DMS 273 (cell line): ENCODE measurements around the gene TMEM108.

Experiments used
- DNase-seq: peaks from one replicate; lab custom pipeline; 2025; ENCODE audit not compliant: unreplicated experiment; lab: John Stamatoyannopoulos, UW

The TMEM108 gene

DNA sequence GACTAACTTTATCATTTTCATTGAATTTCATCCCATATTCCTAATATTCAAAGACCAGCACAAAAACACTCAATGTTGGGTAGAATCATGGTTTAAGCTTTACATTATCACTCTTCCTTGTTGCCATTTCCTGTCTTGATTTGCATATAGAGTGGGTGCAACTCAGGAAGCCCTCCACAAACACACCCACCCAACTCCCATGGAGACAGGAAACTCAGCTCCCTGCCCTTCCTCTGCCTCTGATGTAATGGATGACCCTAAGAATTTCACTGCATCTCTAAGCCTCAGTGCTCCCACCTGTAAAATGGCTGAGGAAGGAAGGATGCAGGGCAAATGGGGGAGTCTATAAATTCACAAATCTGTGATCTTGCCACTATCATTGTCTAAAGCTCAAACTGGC, 263.5 kb downstream of the TMEM108 start:
- DNase-seq: no peak

DNA sequence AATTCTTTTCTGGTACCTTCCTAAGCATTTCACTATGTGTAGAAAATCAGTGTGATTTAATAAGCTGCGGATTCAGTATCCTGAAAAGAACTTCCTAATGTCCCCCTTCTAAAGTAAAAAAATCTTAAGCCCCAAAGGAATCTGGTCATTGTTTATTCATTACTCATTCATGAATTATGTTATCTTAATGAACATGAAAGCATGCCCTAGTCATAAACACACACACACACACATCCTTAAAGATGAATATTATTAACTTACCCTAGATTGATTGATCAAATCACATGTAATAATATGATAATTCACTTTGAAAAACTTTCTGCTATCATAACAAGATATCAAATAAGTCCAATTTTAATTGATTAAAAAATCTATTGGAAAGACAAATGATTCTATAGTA, 265.2 kb downstream of the TMEM108 start:
- DNase-seq: no peak

DNA sequence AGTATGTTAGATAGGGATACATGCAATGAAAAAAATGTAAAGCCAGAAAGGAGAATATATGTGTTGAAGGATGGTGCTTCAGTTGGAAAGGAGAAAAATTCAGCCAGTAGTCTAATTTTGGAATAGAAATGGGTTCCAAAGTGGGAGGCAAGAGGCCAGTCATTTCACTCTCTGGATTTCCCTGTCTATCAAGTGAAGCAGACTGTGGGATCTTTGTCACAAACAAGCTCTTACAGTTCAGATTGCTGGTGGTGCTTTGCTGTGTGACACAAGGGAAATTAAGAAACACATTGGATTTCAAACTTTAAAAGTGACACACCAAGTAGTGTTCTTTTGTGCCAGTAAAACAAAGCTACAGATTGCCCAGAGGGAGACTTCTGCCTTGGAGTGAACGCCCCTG, 279.7 kb downstream of the TMEM108 start:
- DNase-seq: no peak

DNA sequence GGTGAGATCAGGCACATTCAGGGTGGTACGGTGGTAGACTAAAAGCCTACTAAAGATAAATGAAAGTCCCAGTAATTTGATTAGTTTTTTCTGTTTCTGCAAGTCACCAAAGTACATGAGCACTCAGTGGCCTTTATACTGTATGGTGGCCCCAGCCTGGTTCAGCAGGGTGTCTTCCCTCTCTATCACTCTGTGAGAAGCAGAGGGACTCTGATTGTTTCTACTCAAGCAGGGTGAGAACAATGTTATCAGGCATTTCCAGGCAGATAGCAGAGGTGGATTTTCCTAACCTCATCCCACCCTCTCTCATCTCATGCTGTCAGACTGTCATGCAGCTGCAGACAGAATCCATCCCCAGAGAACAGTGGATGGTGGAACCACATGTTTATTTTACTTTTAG, 290.2 kb downstream of the TMEM108 start:
- DNase-seq: no peak

DNA sequence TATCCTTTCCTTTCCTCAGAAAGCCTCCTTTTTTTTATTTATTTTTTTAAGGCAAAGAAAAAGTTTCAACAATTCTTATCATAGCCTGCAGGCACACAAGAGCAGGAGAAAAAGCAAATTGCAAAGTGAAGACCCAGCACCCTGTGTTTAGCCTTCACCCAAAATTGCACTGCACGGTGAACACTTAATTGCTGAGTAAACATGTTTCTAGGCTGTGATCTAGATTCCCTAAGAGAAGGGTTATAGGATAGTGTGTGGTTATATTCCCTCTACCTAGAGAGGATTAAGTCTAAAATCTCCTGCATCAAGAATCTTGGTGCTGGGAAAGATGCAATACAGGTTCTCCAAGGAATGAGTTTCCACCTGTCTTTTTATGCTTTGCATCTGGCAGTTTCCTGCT, 291.4 kb downstream of the TMEM108 start:
- no peak for DNase-seq

DNA sequence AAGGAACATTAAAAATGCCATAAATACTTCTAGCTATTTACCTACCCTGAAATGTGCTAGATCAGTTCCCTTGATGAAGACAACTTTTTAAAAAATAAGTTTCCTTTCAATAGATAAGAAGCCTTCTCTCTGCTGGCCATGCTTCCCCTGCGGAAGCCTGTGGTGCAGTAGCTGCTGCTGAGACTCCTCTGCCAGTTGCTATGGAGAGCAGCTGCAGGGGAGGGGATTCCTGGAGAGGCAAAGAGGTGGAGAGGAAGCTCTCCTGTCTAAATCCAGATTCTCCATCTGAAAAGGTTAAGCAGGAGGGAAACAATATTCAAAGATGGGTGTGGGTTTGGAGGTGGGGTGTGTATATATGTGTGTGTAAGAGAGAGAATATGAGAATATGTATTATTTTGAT, 291.9 kb downstream of the TMEM108 start:
- peak; percentile 82 for DNase-seq

DNA sequence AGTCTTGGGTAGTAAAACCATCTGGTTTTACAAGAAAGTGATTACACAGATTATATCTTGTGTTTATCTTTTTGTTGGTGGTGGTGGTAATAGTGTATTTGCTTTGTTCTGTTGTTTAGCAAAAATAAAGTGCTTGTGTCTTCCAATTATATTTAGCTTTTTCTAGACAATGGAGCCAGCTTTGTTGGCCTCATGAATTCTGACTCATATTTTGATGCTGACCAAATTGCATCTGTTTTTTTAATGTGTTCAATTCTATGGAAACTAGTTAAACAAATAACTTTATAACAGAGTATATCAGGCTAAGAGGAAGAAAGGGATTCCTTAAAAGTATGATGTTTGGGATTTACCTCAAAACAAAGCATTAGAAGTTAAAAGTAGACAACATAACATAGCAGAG, 292.3 kb downstream of the TMEM108 start:
- DNase-seq: no peak

DNA sequence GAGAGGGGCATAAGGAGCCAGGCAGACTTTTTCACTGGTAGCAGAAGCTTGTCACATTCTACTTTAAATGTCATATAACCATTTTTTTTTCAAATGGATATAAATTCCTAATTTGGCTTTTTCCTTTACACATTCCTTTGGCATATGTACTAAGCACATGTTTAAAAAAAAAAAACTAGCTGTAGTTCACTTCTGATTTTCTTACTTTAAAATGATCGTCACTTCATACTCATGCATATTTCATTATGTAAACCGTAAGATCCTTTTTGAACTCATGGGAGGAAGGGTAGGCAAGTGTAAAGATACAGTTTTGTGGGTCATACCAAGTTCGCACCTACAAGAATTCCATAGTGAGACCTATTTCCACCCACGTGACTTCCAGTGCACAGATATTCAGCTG, 316.5 kb downstream of the TMEM108 start:
- DNase-seq: no peak

DNA sequence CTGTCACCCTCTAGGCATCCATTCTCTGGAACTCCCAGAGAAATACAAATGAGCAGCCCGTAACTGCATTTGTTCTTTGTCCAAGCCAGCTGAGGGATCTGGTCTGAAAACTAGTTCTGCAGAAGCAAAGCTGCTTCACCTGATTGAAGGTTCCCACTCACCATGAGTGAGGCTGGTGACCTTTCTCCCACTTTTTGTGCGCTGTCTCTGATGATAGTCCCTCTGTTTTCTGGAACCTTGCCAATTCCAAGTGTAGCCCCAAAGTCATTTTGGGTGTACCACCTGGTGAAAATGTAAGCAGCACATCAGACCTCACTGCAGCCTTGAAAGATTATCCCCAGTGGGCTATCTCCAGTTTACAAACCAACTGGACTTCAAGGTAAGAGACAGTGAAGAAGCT, 322.3 kb downstream of the TMEM108 start:
- no peak for DNase-seq

DNA sequence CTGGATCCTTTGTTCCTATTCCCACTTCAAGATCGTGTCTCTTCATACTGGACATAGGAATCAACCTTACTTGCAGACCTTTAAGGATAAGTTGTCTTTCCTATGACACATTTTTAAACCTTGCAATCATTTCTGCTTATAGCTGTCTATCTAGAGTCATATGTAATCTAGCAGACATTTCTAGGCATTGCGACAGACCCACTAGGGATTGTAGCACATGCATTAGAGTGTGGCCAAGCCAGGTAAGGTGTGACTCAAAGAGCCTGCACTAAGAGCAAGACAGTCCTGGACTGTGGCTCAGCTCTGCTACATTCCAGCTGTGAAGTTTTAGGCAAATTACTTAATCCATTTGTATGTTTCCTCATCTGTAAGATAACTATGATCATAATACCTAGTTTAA, 322.8 kb downstream of the TMEM108 start:
- DNase-seq: no peak

DNA sequence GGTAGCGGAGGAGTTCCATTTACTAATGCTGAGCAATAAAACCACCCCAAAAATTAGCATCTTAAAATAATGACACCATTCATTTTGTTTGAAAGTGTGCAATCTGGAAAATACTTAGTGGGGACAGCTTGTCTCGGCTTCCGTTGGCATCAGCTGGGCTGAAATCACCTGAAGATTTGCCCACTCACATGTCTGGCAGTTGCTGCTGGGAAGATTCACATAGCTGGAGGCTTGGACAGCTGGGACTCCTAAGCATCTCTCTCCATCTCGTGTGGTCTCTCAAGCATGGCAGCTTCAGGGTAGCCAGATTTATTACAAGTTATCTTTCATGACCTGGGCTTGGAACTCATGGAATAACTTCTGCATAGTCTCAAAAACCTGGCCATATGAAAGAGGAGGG, 323.2 kb downstream of the TMEM108 start:
- DNase-seq: no peak

DNA sequence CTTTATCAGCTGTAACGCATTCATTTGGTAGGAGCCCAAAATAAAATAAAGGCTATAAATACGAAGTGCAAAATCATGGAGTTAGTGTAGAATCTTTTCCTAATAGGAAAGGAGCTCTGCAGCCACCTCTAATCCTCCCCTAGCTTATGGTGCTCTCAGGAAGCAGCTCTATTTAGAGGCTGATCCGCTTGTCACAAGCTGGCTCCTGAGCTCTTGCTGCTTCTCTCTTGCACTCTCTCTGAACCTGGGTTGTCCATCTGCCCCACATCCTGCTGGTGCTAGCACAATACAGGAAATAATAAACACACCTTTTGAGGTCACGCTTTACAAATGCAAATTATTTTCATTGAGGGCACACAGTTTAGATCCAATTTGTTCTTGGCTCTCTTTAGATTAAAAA, 324.3 kb downstream of the TMEM108 start:
- no peak for DNase-seq

DNA sequence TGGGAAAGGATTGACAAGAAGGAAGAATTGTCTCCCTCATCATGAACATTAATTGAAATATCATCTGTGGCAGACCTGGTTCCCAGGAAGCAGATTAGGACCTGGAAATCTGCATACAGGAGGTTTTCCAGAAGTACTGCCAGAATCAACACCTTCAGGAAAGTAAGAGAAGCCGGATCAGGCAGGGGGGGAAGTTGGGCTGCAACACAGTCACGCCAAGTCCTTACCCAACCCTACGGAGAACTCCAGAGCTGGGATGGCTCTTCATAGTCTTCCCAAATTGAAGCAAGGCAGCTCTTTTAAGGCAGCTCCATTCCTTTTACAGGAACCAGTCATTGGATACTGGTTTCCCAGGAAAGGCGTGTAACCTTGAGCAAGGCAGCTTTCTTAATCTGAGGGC, 326.5 kb downstream of the TMEM108 start:
- no peak for DNase-seq

DNA sequence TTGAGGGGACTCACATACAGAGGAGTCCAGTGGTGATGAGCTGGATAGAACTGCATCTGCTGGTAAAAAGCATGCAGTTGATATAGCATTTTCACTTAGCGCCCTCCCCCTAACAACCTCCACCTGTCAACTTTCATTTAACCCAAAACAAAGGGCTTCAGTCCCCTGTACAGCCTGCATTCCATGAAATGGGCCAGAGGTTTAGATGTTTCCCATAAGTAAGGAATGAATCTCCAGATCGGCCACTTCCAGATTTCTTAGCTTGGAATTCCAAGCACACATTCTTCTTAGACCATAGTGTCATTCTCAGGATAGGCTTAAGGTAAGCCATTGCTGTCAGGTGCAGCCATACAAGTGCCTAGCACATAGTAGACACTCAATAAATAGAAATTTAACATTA, 328.7 kb downstream of the TMEM108 start:
- no peak for DNase-seq

DNA sequence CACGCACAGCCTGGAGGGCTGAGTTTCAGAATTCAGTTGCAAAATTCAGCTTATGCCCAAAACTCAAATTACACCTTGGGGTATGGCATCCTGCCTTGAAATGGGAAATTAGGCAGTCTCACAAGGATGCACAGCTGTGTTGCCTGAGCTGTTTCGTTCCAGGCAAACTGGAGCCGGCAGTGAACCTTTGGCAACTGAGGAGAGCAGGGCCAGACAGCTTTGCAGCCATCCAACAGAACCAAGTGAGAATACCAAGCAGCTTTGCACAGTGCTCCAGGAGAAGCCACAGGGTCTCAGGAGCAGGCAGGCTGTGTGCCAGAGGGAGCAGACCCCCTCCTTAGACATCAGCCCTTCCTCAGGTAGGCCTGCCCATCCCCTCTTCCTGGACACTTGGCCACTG, 329.2 kb downstream of the TMEM108 start:
- DNase-seq: no peak

DNA sequence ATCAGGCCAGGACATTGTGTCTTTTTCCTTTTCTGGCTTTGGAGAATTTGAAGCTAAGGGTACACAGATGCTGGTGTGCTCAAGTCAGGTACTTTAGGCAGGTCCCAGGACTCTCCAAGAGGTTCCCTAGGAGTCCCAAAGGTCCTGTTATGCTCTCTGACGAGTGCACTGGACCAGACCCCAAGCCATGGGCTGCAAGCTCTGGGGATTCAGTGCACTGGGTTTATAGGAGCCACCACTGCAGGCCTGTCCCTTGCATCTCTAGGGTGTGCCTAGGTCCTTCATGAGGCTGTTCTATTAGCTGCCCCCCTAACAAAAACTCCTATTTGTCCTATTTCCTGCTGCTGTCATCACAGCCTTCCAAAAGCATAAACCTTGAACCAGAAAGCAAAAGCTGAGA, 329.8 kb downstream of the TMEM108 start:
- DNase-seq: no peak

DNA sequence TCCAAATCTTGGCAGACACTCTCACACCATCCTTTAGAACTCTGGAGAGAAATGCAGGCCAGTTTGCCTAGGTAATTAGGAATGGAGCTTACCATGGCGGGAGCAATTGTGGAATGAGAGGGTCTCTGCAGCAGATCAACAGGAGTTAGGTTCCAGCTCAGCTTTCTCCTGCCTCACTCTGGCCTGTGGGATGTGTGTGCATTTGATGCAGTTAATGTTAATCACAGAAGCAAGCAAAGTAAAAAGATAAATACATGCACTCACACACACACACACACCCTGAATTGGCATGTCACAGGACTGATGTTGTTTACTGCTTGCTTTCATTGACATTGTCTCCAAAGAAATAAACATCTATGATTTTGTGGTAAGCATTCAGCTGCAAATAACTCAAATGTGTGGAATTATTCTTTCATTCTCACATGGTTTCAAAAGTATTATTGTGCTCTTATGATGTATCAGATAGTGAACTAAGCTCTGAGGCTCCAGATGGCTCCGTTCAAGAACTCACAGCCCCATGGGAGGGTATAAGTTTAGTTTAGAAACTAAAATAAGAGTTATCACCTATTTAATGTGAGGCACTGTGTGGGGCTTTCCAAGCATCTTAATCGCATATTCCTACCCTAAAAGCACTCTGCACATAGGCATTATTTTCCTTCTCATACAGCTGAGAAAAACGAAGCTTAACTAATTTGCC, 330.3 kb downstream of the TMEM108 start:
- DNase-seq: peak; percentile 27

DNA sequence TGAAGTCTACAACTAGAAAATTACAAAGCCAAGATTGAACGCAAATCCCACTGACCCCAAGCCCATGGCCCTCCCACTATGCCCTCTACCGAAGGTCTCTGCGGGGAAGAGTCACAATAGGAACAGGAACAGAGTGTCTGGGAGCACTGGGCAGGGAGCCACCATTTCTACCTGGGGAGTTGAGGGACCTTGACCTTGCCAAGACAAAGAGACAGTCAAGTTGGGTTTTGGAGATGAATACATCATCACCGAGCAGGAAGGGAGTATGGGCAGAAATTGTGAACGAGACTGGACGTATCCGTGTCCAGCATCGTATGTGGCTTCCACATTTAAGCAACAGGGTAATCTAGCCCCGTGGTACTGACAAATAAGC, 330.9 kb downstream of the TMEM108 start:
- no peak for DNase-seq

DNA sequence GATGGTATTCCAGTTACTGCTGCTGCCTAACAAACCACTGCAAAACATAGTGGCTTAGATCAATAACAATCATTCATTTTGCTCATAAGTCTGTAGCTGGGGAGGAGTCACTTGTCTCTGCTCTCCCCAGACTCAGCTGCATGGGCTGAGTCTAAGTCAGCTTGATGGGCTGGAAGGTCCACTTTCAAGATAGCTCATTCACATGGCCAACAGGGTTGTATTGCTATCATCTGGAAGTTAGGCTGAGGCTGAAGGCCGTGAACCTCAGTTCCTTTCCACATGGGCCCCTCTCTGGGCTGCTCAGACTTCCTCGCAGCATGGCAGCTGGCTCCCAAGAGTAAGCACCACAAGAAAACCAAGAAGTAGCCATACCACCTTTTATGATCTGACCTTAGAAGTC, 333.0 kb downstream of the TMEM108 start:
- no peak for DNase-seq

DNA sequence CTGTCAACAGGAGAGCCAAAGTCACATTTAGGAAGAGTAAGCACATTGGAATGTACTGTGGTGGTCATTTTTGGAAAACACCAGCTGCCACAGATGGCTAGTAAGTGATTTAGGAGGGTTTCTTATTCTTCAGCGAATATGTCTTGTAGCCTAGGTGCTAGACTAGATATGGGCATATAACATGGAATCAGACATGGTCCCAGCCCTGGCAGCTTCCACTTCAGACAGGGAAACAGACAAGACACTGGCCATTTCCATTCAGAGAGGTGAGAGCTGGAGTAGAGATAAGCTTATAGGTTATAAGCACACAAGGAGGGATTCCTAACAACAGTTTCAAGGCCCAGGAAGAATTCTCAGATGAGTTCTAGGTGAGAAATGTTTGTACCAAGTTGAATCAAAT, 333.5 kb downstream of the TMEM108 start:
- no peak for DNase-seq

DNA sequence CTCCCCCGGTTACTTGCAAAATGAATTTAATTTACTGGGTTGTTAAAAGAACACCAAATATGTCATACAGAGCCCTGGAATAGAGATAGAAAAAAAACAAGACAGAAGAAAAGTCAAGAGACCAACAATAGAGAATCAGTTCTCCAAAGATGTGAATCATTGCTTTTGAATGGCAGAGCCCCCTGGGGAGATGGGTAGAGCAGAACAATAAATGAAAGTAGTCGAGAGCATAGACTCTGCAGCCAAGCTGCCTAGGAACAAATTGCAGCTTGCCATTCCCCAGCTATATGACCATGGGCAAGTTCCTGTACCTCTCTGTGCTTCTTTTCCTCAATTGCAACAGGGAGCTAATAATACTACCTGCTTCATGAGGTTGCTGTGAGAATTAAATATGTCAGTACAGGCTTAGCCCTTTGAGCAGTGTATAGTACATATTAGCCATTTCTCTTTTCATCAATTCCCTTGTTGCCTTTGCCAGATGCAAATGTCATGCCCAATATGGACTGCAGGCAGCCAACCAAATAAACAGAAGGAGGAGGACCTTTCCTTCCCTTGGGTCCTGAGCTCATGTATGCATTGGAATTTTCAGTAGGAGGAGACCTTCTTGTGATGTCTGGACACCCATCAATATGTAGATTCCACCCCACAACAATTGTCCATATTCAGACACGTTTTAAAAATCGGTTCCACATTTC, 336.7 kb downstream of the TMEM108 start:
- peak; percentile 20 for DNase-seq

DNA sequence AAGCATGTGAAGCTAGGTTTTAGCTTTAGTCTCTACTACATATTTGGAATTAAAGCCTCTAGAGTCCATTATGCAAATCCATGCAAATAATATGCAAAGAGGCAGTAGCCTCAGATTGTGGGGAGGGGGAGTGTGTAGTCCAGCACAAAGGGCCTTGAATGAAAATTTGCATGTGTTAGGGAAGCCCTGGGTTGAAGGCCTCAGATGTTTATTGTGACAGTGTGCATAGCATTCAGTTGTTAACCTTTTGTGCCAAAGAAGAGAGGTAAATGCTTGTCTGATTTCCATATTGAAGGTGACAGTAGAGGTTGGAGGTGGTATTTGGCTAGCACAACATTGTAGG, 337.2 kb downstream of the TMEM108 start:
- no peak for DNase-seq

DNA sequence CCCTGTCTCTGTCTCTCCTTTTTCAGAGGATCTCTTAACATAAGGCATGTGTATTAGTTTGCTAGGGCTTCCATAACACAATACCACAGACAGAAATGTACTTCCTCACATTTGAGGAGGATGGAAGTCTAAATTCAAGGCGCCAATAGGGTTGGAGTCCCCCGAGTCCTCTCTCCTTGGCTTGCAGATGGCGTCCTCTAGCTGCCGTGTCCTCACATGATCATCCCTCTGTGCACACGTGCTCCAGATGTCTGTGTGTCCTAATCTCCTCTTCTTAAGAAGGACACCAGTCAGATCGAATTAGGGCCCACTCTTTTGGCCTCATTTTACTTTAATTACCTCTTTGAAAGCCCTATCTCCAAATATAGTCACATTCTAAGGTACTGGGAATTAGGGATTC, 338.6 kb downstream of the TMEM108 start:
- peak; percentile 57 for DNase-seq
